Measurements from ENCODE around the gene LRP11. TPM values are rescaled to one million over a fixed set of nuclear protein-coding genes. Genes with fewer than 3 reads are reported as not detected.
"Not testable (repeated sequence)": the region's sequence is repeated elsewhere in the genome, so short reads cannot be mapped to it uniquely, and the experiment has no call there.

LRP11 gene
- polyA plus RNA-seq, 4 donors = 2.2 to 32.1 (median 19.7) TPM; not detected in 1

- peaks cover 0 to 4% (median 2%) of the 10 kb centered on the region in 3 donors for H3K4me1 ChIP-seq (ENCODE audit: control insufficient read depth in 3 of 3, insufficient read depth in 2 of 3, low read depth in 1 of 3, low read length in 2 of 3)
- H3K9me3 ChIP-seq (ENCODE audit: control insufficient read depth in 2 of 2, insufficient read depth in 1 of 2, low read depth in 1 of 2, low read length in 1 of 2) = no peaks in the 10 kb centered on the region
- H3K36me3 ChIP-seq (ENCODE audit: control insufficient read depth in 3 of 3, insufficient read depth in 2 of 3, low read depth in 1 of 3, low read length in 3 of 3) = peaks cover 0 to 11% (median 3%) of the 10 kb centered on the region in 3 donors
- FAIRE-seq (no peak), DNase-seq (no peak)
- no peaks in the 10 kb centered on the region for H3K27me3 ChIP-seq (ENCODE audit: control insufficient read depth in 3 of 3, insufficient read depth in 3 of 3, low read length in 3 of 3)
- no peak overlapping the region for H3K27ac ChIP-seq (ENCODE audit: low read depth in 1 of 3, low read length in 2 of 3)
- WGBS, 3 donors = 75 to 85% (median 82%) methylated on average over 12 of the region's 12 CpGs
- no peak overlapping the region for H3K4me3 ChIP-seq (ENCODE audit: low read depth in 1 of 3, low read length in 3 of 3)
Observed at GRCh38 chr6:149852881-149853280, 11.3 kb downstream of the LRP11 start.

GRCh38 chr6:149852180-149852579 lies 12.0 kb downstream of the LRP11 start:
- H3K27ac ChIP-seq (ENCODE audit: low read depth in 1 of 3, low read length in 2 of 3) = no peak overlapping the region
- no peaks in the 10 kb centered on the region for H3K27me3 ChIP-seq (ENCODE audit: control insufficient read depth in 3 of 3, insufficient read depth in 3 of 3, low read length in 3 of 3)
- no peaks in the 10 kb centered on the region for H3K9me3 ChIP-seq (ENCODE audit: control insufficient read depth in 2 of 2, insufficient read depth in 1 of 2, low read depth in 1 of 2, low read length in 1 of 2)
- peaks cover 0 to 4% (median 4%) of the 10 kb centered on the region in 3 donors for H3K4me1 ChIP-seq (ENCODE audit: control insufficient read depth in 3 of 3, insufficient read depth in 2 of 3, low read depth in 1 of 3, low read length in 2 of 3)
- peaks cover 0 to 11% (median 3%) of the 10 kb centered on the region in 3 donors for H3K36me3 ChIP-seq (ENCODE audit: control insufficient read depth in 3 of 3, insufficient read depth in 2 of 3, low read depth in 1 of 3, low read length in 3 of 3)
- WGBS, 3 donors = 50 to 86% (median 60%) methylated on average over 6 of the region's 6 CpGs
- no peak overlapping the region for H3K4me3 ChIP-seq (ENCODE audit: low read depth in 1 of 3, low read length in 3 of 3)
- DNase-seq = no peak
- no peak for FAIRE-seq

GRCh38 chr6:149851461-149852110 lies 12.6 kb downstream of the LRP11 start:
- 85 to 96% (median 86%) methylated on average over 5 of the region's 5 CpGs for WGBS, 3 donors
- FAIRE-seq (no peak), DNase-seq (no peak)
- peaks cover 0 to 14% (median 3%) of the 10 kb centered on the region in 3 donors for H3K36me3 ChIP-seq (ENCODE audit: control insufficient read depth in 3 of 3, insufficient read depth in 2 of 3, low read depth in 1 of 3, low read length in 3 of 3)
- no peaks in the 10 kb centered on the region for H3K9me3 ChIP-seq (ENCODE audit: control insufficient read depth in 2 of 2, insufficient read depth in 1 of 2, low read depth in 1 of 2, low read length in 1 of 2)
- no peak overlapping the region for H3K27ac ChIP-seq (ENCODE audit: low read depth in 1 of 3, low read length in 2 of 3)
- H3K4me1 ChIP-seq (ENCODE audit: control insufficient read depth in 3 of 3, insufficient read depth in 2 of 3, low read depth in 1 of 3, low read length in 2 of 3) = peaks cover 0 to 4% (median 4%) of the 10 kb centered on the region in 3 donors
- no peak overlapping the region for H3K4me3 ChIP-seq (ENCODE audit: low read depth in 1 of 3, low read length in 3 of 3)
- H3K27me3 ChIP-seq (ENCODE audit: control insufficient read depth in 3 of 3, insufficient read depth in 3 of 3, low read length in 3 of 3) = no peaks in the 10 kb centered on the region

- 71 to 84% (median 81%) methylated on average over 4 of the region's 4 CpGs for whole genome bisulfite sequencing, 3 donors
- H3K27ac ChIP-seq (ENCODE audit: low read depth in 1 of 3, low read length in 2 of 3); H3K4me3 ChIP-seq (ENCODE audit: low read depth in 1 of 3, low read length in 3 of 3); DNase-seq; FAIRE-seq; H3K9me3 ChIP-seq (ENCODE audit: control insufficient read depth in 2 of 2, insufficient read depth in 1 of 2, low read depth in 1 of 2, low read length in 1 of 2); H3K27me3 ChIP-seq (ENCODE audit: control insufficient read depth in 3 of 3, insufficient read depth in 3 of 3, low read length in 3 of 3); H3K4me1 ChIP-seq (ENCODE audit: control insufficient read depth in 3 of 3, insufficient read depth in 2 of 3, low read depth in 1 of 3, low read length in 2 of 3): not testable (repeated sequence)
- peaks cover 0 to 25% (median 3%) of the 10 kb centered on the region in 3 donors for H3K36me3 ChIP-seq (ENCODE audit: control insufficient read depth in 3 of 3, insufficient read depth in 2 of 3, low read depth in 1 of 3, low read length in 3 of 3)
Observed at GRCh38 chr6:149848343-149848742, 15.8 kb downstream of the LRP11 start.

- WGBS, 3 donors = 61 to 78% (median 75%) methylated on average over 4 of the region's 4 CpGs
- Histone ChIP-seq H3K4me1 (ENCODE audit: control insufficient read depth in 3 of 3, insufficient read depth in 2 of 3, low read depth in 1 of 3, low read length in 2 of 3) (peaks cover 0 to 9% (median 2%) of the 10 kb centered on the region in 3 donors), H3K27ac (ENCODE audit: low read depth in 1 of 3, low read length in 2 of 3) (no peak overlapping the region), H3K27me3 (ENCODE audit: control insufficient read depth in 3 of 3, insufficient read depth in 3 of 3, low read length in 3 of 3) (no peaks in the 10 kb centered on the region), H3K36me3 (ENCODE audit: control insufficient read depth in 3 of 3, insufficient read depth in 2 of 3, low read depth in 1 of 3, low read length in 3 of 3) (peaks cover 0 to 29% (median 3%) of the 10 kb centered on the region in 3 donors), H3K4me3 (ENCODE audit: low read depth in 1 of 3, low read length in 3 of 3) (no peak overlapping the region), H3K9me3 (ENCODE audit: control insufficient read depth in 2 of 2, insufficient read depth in 1 of 2, low read depth in 1 of 2, low read length in 1 of 2) (no peaks in the 10 kb centered on the region)
- FAIRE-seq = no peak
- no peak for DNase-seq
Observed at GRCh38 chr6:149847939-149848267, 16.3 kb downstream of the LRP11 start.

GRCh38 chr6:149846321-149846720 lies 17.8 kb downstream of the LRP11 start:
- H3K4me3 ChIP-seq (ENCODE audit: low read depth in 1 of 3, low read length in 3 of 3) = no peak overlapping the region
- H3K36me3 ChIP-seq (ENCODE audit: control insufficient read depth in 3 of 3, insufficient read depth in 2 of 3, low read depth in 1 of 3, low read length in 3 of 3) = peaks cover 0 to 30% (median 0%) of the 10 kb centered on the region in 3 donors
- no peak for DNase-seq
- no peak overlapping the region for H3K27ac ChIP-seq (ENCODE audit: low read depth in 1 of 3, low read length in 2 of 3)
- H3K27me3 ChIP-seq (ENCODE audit: control insufficient read depth in 3 of 3, insufficient read depth in 3 of 3, low read length in 3 of 3) = no peaks in the 10 kb centered on the region
- no peak for FAIRE-seq
- H3K4me1 ChIP-seq (ENCODE audit: control insufficient read depth in 3 of 3, insufficient read depth in 2 of 3, low read depth in 1 of 3, low read length in 2 of 3) = peaks cover 0 to 9% (median 2%) of the 10 kb centered on the region in 3 donors
- no peaks in the 10 kb centered on the region for H3K9me3 ChIP-seq (ENCODE audit: control insufficient read depth in 2 of 2, insufficient read depth in 1 of 2, low read depth in 1 of 2, low read length in 1 of 2)
- WGBS, 3 donors = 26 to 63% (median 52%) methylated on average over 7 of the region's 7 CpGs

- 72 to 74% (median 73%) methylated on average over 3 of the region's 3 CpGs for WGBS, 3 donors
- H3K36me3 ChIP-seq (ENCODE audit: control insufficient read depth in 3 of 3, insufficient read depth in 2 of 3, low read depth in 1 of 3, low read length in 3 of 3) = peaks cover 0 to 32% (median 0%) of the 10 kb centered on the region in 3 donors
- H3K9me3 ChIP-seq (ENCODE audit: control insufficient read depth in 2 of 2, insufficient read depth in 1 of 2, low read depth in 1 of 2, low read length in 1 of 2) = no peaks in the 10 kb centered on the region
- H3K4me1 ChIP-seq (ENCODE audit: control insufficient read depth in 3 of 3, insufficient read depth in 2 of 3, low read depth in 1 of 3, low read length in 2 of 3) = peaks cover 0 to 12% (median 2%) of the 10 kb centered on the region in 3 donors
- H3K27me3 ChIP-seq (ENCODE audit: control insufficient read depth in 3 of 3, insufficient read depth in 3 of 3, low read length in 3 of 3) = no peaks in the 10 kb centered on the region
- no peak overlapping the region for H3K27ac ChIP-seq (ENCODE audit: low read depth in 1 of 3, low read length in 2 of 3)
- no peak overlapping the region for H3K4me3 ChIP-seq (ENCODE audit: low read depth in 1 of 3, low read length in 3 of 3)
- DNase-seq = no peak
- FAIRE-seq = no peak
Observed at GRCh38 chr6:149845549-149845948, 18.6 kb downstream of the LRP11 start.

- Histone ChIP-seq H3K36me3 (ENCODE audit: control insufficient read depth in 3 of 3, insufficient read depth in 2 of 3, low read depth in 1 of 3, low read length in 3 of 3) (peaks cover 0 to 30% (median 0%) of the 10 kb centered on the region in 3 donors), H3K27ac (ENCODE audit: low read depth in 1 of 3, low read length in 2 of 3) (no peak overlapping the region), H3K27me3 (ENCODE audit: control insufficient read depth in 3 of 3, insufficient read depth in 3 of 3, low read length in 3 of 3) (no peaks in the 10 kb centered on the region), H3K9me3 (ENCODE audit: control insufficient read depth in 2 of 2, insufficient read depth in 1 of 2, low read depth in 1 of 2, low read length in 1 of 2) (no peaks in the 10 kb centered on the region), H3K4me3 (ENCODE audit: low read depth in 1 of 3, low read length in 3 of 3) (no peak overlapping the region), H3K4me1 (ENCODE audit: control insufficient read depth in 3 of 3, insufficient read depth in 2 of 3, low read depth in 1 of 3, low read length in 2 of 3) (peaks cover 0 to 15% (median 2%) of the 10 kb centered on the region in 3 donors)
- WGBS, 3 donors = 90 to 93% (median 93%) methylated on average over 2 of the region's 2 CpGs
- DNase-seq = no peak
- FAIRE-seq = no peak
Observed at GRCh38 chr6:149844480-149844879, 19.7 kb downstream of the LRP11 start.

- peaks cover 0 to 30% (median 0%) of the 10 kb centered on the region in 3 donors for H3K36me3 ChIP-seq (ENCODE audit: control insufficient read depth in 3 of 3, insufficient read depth in 2 of 3, low read depth in 1 of 3, low read length in 3 of 3)
- WGBS, 3 donors = 95 to 96% (median 95%) methylated on average over 4 of the region's 4 CpGs
- not testable (repeated sequence) for H3K9me3 ChIP-seq (ENCODE audit: control insufficient read depth in 2 of 2, insufficient read depth in 1 of 2, low read depth in 1 of 2, low read length in 1 of 2); H3K27me3 ChIP-seq (ENCODE audit: control insufficient read depth in 3 of 3, insufficient read depth in 3 of 3, low read length in 3 of 3); H3K27ac ChIP-seq (ENCODE audit: low read depth in 1 of 3, low read length in 2 of 3); DNase-seq; FAIRE-seq; H3K4me3 ChIP-seq (ENCODE audit: low read depth in 1 of 3, low read length in 3 of 3)
- H3K4me1 ChIP-seq (ENCODE audit: control insufficient read depth in 3 of 3, insufficient read depth in 2 of 3, low read depth in 1 of 3, low read length in 2 of 3) = peaks cover 0 to 15% (median 2%) of the 10 kb centered on the region in 3 donors
Observed at GRCh38 chr6:149844036-149844435, 20.1 kb downstream of the LRP11 start.

Measured in small intestine (tissue), 7 donors.